NOMO-1 treated with dmso at 0.1 percent for 144 hours (cell line): ENCODE results near the gene DCUN1D1.

Experiments
- DNase-seq: peaks from one replicate; lab custom pipeline; 2025; ENCODE audit not compliant: unreplicated experiment; lab: John Stamatoyannopoulos, UW

Gene DCUN1D1

GRCh38 chr3:182902236-182902635 is 78.1 kb downstream of the DCUN1D1 start:
- no peak for DNase-seq

GRCh38 chr3:182896553-182896952 is 83.8 kb downstream of the DCUN1D1 start:
- DNase-seq: no peak

- DNase-seq: no peak
Observed at GRCh38 chr3:182895513-182896112, 84.7 kb downstream of the DCUN1D1 start.

- no peak for DNase-seq
Observed at GRCh38 chr3:182892226-182892625, 88.1 kb downstream of the DCUN1D1 start.

- DNase-seq: no peak
Observed at GRCh38 chr3:182891364-182891763, 89.0 kb downstream of the DCUN1D1 start.

GRCh38 chr3:182889948-182890629 is 90.2 kb downstream of the DCUN1D1 start:
- DNase-seq: no peak
